Inflammatory macrophage treated with lipopolysaccharide for 1 hour (primary cell): ENCODE measurements around the gene NAP1L4.

ENCODE experiments used
- DNase-seq, 2 donors: peaks; one replicate each; pipeline ENCODE4 v3.0.0-alpha.2; 2020 to 2022

Gene NAP1L4

GRCh38 chr11:3010521-3011275, 18.6 kb upstream of the NAP1L4 start:
- DNase-seq: no peak

- DNase-seq: no peak
These were observed 17.9 kb upstream of the NAP1L4 start for GRCh38 chr11:3010004-3010403.

DNA sequence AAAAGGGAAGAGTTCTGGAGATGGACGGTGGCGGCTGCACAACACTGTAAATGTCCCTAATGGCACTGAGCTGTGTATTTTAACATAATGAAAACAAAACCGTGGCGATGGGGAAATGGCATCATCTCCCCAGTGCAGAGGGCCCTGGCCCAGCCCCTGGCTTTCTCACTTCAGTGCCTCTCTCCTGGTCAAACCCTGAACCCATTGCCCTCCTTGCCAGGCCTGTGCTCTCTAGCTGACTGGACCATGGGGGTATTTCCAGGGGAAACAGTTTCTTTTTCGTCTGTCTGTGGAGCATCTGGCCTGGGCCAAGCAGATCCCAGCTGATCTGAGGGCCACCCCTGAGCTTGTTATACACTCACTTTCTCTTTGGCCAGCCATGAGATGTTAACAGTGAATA, 17.4 kb upstream of the NAP1L4 start:
- DNase-seq: no peak

DNA sequence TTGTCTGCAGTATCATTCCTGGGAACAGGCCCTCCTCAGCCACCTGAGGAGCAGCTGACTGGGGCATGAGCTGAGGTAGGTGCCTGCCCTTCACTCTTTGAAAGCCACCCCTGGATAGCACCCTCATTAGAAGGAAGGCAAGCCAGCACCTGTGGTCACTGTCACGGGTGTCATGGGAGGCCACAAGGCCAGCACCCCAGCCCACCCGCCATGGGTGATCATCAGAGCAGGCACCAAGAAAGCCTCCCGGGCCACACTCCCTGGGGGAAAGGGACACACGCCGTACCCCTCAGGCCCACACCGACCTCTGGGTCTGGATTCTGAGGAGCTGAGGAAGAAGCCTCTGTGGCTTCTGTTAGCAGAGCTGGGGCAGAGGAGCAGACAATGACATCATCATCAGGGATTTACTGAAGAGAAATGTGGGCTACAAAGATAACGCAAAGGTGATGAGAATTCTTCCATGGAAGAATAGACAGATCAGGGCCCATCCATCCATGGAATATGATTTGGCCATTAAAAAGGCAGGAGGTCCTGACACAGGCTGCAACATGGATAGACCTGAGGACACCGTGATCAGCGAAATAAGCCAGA, 16.7 kb upstream of the NAP1L4 start:
- no peak for DNase-seq

DNA sequence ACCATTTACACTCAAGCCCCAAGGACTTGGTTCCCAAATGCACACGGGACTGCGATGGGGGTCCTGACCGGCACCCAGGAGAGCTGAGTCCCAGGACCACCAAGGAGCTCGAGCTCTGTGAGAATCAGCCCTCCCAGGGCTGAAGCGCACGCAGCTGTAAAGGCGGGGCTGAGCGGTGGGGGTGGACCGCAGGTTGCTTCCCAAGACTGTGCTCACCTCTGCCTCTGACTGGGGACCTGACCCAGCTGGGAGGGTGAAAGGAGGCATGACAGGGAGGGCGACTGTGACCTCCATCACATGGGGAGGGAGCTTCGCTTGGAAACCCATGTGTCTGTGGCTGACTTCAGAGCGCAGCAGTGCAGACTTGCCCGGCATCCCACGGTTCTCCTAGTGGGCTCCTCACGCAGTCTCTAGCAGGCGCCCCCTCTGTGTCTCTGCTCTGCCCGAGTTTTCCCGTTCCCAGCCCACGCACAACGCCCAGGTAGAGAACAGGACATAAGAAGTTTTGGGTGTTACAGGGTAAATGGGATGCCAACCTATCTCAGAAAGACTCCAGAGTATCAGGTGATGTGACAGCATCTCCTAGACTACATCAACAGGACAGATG, 15.4 kb upstream of the NAP1L4 start:
- no peak for DNase-seq

DNA sequence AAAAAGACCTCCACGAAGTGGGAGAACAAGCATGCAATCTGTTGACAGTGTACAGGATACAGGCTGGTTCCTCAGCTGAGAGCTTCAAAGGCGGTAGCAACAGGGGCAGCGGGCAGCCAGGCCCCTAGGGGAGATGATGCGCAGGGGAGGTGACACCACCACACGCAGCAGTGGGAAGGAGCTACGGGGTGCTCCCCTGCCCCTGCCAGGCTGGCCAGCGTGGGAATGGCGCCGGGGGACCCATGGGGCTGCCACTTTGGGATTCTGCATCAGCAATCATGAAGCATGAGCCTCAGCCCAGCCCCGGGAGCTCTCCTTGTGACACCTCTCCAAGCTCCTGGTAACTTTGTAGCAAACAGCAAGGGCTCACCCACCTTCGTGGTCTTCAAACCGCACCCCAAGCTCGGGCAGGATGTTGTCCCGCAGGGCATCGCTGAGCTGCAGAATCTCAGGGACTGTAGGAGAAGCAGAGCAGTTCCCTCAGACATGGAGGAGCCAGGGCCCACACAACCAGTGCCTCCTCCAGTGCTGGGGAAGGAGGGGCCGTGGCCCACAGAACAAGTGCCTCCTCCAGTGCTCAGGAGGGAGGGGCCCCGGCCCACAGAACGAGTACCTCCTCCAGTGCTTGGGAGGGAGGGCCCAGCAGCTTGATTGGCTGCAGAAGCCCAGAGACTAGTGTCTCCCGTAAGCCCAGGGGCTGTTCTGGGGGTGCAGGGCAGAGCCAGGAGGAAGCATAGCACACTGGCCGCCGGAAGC, 14.6 kb upstream of the NAP1L4 start:
- no peak for DNase-seq

DNA sequence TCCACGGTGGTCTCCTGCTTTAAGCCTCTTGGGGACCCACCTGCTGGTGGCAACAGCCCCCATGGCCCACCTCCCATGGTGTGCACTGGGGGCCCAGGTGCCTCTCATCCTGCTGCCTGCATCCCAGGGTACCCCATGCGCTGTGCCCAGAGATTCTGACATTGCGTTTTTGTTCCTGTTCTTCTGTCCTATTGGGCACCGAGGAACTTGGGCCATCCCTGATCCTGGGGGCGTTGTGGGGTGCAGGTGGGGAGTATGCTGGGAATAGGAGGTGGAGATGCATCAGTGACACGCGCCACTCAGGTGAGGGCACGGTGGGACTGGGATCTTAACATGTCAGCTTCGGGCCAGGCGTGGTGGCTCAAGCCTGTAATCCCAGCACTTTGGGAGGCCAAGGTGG, 12.4 kb upstream of the NAP1L4 start:
- DNase-seq: no peak

- no peak for DNase-seq
These were observed 11.5 kb upstream of the NAP1L4 start for GRCh38 chr11:3003396-3004231.

DNA sequence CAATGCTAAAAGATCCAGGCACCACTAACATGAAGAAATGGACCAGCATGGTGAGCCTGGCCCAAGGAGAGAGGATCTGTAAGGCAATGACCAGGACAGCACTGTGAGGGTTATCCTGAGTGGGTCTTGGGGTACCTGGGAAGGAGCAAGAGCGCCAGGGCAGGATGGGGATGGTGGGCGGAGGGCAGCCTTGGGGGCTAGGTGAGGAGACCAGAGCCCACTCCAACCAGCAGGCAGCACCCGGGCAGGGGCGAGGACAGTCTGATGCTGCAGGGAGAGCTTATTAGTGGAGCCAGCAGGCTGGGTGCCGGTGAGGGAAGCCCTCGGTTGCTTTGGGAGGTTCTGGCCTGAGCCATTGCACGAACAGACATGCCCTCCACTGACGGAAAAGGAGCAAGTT, 10.7 kb upstream of the NAP1L4 start:
- no peak for DNase-seq

DNA sequence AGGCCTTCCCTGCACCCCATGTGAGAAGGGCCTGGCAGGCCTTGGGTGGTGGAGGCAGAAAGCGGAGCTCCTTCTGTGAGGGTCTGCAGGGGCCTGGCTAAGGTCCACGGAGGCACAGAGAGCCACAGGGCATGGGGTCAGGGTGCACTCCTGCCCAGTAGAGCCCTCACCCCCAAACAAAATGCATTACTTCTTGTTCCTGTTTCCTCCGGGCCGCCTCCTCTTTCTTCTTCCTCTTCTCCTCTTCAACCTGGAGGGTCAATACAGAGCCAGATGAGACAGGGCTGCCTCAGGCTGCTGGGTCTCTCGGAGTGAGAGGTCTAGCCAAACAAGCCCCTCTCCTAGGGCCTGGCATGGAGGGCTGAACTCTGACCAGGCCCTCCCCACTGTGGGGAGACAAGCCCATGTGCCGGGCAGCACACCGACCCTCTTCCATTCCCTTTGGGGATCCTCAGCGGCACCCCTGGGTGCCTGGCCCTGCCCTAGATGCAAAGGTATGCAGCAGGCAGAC, 10.3 kb upstream of the NAP1L4 start:
- no peak for DNase-seq

GRCh38 chr11:3001496-3001895, 9.4 kb upstream of the NAP1L4 start:
- DNase-seq: no peak

DNA sequence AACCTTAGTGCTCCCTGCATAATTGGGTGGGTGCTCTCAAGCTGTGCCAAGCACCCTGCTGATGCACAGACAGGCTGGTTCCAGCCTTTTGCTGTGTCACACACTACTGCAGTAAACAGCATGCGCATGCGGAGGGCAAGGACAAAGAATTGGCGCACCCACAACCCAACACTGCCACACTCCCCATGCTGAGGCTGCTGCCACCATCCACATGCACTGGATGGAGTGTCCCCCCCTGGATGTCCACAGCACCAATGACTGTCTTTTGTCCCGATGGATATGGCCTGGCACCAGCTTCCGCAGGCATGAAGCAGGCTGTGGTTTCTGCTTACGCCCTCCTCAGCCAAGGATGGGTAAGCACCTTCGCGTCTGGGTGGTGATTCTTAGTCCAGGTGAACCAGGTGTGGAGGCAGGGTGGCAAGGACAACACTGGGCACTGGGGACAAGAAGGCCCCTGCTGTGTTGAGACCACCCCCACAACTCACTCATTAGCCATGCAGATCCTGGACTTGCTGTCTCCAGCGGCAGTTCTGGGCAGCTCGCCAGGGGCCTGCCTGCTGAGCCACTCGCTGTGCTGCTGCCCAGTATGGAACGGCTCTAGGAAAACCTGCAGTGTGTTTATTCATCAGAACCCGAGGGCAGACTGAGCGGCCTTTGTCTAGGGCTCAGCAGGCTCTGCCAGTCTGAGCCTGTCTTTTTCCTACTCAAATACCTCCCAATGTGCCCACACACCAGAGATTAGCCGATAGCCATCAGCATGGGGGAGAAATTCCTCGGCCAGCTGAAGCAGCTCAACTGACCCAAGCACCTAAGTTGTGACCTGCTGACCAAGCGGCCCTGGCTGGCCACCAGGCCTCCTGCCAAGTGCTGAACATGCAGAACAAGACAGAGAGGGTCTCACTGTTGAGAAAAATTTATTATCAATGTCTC, 8.2 kb upstream of the NAP1L4 start:
- DNase-seq: no peak

GRCh38 chr11:2999464-2999998, 7.4 kb upstream of the NAP1L4 start:
- DNase-seq: no peak

DNA sequence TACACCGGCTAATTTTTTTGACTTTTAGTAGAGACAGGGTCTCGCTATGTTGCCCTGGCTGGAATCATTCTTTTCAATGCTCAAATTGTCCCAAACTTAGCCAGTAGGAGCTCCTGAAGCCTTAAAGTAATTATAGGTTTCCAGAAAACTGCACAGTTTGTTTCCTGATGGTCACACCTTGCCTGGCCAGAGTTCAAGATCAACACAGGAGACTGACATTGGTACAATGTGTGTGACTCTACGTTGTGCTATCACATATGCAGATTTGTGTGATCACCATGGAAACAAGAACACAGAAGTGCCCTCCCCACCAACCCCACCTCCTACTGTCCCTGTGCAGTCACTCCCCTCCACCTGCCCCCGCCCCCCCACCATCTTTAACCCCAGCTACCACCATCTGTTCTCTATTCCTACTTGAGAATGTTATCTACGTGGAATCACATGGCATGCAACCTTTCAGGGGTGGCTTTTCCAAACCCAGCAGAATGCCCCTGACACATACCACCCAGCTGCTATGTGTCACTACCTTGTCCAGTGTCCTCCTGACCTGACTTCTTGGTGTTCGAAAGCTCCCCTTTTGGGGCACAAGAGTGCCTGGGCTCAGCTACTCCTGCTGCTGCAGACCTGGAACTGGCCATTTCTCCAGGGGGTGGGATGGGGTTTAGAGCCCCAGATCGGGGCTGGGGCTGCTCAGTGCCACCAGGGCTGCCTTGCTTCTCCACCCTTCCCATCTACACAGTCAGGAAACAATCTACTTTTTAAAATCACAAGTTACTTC, 6.1 kb upstream of the NAP1L4 start:
- DNase-seq: no peak

DNA sequence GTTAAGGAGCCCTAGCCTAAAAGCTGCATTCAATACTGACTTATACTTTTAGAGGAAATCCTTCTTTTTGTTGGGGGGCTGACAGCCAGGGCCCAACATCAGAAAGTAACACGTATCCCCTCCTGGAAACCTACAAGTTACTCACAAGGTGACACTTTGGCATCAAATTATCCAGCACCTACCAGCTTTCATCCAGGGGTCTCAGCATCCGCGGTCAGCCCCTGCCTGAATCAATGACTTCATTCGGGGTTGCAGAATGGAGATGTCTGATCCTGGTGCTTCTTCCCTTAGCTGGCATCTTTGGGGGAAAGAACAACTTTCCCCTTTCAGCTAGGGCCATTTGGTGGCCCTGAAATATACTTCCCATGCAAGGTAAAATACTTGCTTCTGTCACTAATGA, 5.3 kb upstream of the NAP1L4 start:
- no peak for DNase-seq

GRCh38 chr11:2996976-2997375, 4.8 kb upstream of the NAP1L4 start:
- no peak for DNase-seq

DNA sequence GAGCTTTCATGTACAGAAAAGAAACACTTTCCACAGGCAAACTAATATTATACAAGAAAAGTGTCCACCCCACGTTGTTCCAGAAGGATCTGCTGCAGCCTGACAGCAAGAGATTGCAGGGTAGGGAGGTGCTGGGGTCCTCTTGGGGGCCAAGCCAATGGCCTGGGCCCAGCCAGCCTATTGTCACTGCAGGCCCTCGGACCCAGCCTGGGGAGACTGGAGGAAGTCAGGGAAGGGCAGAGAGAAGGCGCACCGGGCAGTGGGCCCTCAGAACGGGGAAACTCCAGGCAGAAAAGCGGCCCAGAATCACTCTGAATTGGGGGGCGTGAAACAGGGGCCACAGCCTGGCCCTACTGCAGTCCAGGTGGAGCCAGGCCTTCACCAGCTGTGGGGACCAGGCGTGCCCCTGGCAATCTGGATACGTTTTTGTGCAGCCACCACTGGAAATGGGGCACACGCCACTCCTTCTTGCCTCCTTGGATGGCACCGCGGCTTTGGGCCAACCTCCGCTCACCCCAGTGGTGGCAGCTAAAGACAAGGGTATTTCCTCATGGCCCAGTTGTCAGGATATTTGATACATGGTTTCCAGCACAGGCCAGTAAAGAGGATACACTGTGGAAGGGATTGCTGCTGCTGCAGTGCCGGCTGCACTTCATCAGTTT, 3.9 kb upstream of the NAP1L4 start:
- DNase-seq: no peak

DNA sequence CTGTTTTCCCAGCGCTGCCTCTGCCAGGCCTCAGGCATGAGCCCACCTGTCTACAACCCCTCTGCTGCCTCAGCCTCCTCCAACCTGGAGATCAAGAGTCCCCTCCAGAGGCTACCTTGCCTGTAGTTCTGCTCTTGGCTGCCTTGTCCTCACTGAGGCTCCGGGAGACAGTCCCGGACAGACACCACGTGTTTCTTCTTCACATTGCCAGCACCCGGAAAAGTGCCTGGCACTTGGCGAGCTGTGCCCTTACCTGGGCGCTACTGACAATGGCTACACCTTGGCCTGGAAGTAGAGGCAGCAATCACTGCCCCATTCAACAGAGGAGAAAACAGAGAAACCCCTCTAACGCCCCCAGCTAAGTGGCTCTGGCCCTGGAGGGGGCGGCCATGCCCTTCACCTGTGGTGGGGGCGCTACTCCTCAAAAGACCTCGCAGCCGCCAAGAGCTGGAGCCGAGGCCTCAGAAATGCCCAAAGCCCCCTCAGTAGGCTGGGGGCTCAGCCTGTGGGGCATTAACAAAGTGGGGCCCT, 3.0 kb upstream of the NAP1L4 start:
- DNase-seq: no peak

- no peak for DNase-seq
These were observed 2.2 kb upstream of the NAP1L4 start for GRCh38 chr11:2994336-2994730.

DNA sequence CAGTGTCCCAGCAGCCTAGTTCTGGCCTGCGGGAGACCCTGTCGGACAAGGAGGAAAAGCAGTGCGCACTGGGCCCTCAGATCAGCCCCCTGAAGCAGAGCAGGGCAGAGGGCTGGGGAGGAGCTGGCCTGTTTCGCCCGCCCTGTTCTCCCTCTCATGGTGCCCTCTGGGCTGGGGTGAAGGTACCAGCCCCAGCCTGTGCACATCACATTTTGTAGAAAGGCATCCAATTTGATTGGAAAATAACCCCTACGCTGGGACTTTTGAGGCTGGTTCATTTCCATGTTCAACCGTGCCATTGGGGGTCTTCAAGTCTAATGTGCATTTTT, 832 bp upstream of the NAP1L4 start:
- DNase-seq: no peak
